Measurements from ENCODE around the gene F2RL2.

DNA sequence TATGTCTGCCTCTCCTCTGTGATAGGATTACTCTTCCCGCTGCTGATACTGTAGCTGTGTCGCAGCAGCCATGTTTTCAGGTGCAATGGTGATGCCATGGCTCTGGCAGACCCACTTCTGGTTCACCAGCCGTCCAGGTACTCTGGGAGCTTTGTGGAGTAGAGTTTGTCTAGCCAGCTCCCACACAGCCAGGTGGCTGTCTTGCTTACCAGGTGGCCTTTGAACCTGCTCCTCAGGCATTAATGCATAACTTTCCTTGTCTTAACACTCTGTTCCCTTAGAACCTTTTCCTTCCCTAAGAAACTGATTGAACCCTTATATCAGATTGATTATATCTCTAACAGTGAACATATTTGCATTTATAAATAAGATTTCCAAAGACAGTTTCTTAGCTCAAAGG lies 42.2 kb downstream of the F2RL2 start:
- TF ChIP-seq, protein P1, sequence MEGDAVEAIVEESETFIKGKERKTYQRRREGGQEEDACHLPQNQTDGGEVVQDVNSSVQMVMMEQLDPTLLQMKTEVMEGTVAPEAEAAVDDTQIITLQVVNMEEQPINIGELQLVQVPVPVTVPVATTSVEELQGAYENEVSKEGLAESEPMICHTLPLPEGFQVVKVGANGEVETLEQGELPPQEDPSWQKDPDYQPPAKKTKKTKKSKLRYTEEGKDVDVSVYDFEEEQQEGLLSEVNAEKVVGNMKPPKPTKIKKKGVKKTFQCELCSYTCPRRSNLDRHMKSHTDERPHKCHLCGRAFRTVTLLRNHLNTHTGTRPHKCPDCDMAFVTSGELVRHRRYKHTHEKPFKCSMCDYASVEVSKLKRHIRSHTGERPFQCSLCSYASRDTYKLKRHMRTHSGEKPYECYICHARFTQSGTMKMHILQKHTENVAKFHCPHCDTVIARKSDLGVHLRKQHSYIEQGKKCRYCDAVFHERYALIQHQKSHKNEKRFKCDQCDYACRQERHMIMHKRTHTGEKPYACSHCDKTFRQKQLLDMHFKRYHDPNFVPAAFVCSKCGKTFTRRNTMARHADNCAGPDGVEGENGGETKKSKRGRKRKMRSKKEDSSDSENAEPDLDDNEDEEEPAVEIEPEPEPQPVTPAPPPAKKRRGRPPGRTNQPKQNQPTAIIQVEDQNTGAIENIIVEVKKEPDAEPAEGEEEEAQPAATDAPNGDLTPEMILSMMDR (IDR thresholded peaks at IDR 0.05): no peak
- no peak for TF ChIP-seq POLR2A (IDR thresholded peaks at IDR 0.05)
